SK-N-SH (cell line): Measurements from ENCODE around the gene ADAMTS19. TPM values are rescaled to one million over a fixed set of nuclear protein-coding genes. Genes with fewer than 3 reads are reported as not detected.

ENCODE experiments used
- CTCF ChIA-PET: fragments of 300-600, 350-600 bp; formaldehyde crosslinking; extraction: SDS; loops from one replicate; lab custom pipeline; 2021; lab: Yijun Ruan, JAX
- POLR2A ChIA-PET: fragments of 350-600 bp; sonication (Branson Sonifier 250); formaldehyde crosslinking; extraction: SDS; loops from one replicate; lab custom pipeline; 2020; ENCODE audit warnings: antibody characterized with exemption, inconsistent platforms; lab: Yijun Ruan, JAX
- DNase-seq: peaks from one replicate; pipeline ENCODE4 v3.0.0; 2012
- H2AFZ ChIP-seq: fragments of 200-600 bp; sonication (generic); 2 replicates; pipeline ENCODE4 v1.8.1; 2016; ENCODE audit warnings: antibody characterized with exemption, mild to moderate bottlenecking, low read depth
- H3F3A ChIP-seq: fragments of 200-600 bp; sonication (generic); replicated peaks from 2 replicates; pipeline ENCODE3; 2016; ENCODE audit warnings: antibody characterized with exemption, mild to moderate bottlenecking; ENCODE audit not compliant: insufficient read depth
- H3K27ac ChIP-seq, 2 experiments: fragments of 200-500 bp in 1 of 2; fragments of 200-600 bp in 1 of 2; sonication (Bioruptor generic) in 1 of 2; sonication (generic), shearing (Covaris generic) in 1 of 2; 2 replicates each; pipeline versions ENCODE4 v1.5.1 to v1.6.1; 2014 to 2016; ENCODE audit warnings: low read depth in 2 of 2, inconsistent platforms in 1 of 2, low read length in 1 of 2, mild to moderate bottlenecking in 1 of 2, mixed read lengths in 1 of 2
- H3K27me3 ChIP-seq: fragments of 200-600 bp; sonication (generic), shearing (Covaris generic); 2 replicates; pipeline ENCODE4 v1.6.1; 2016; ENCODE audit warnings: mixed run types; ENCODE audit not compliant: insufficient read depth
- H3K36me3 ChIP-seq, 2 experiments: fragments of 200-500 bp in 1 of 2; fragments of 200-600 bp in 1 of 2; sonication (Bioruptor generic) in 1 of 2; sonication (generic) in 1 of 2; replicated peaks in 1 of 2; 2 replicates each; pipeline versions ENCODE3 to v1.5.1; 2014 to 2016; ENCODE audit warnings: low read length in 1 of 2, mild to moderate bottlenecking in 1 of 2; ENCODE audit not compliant: insufficient read depth in 2 of 2, control insufficient read depth in 1 of 2
- H3K4me1 ChIP-seq, 2 experiments: fragments of 200-500 bp in 1 of 2; fragments of 200-600 bp in 1 of 2; sonication (Bioruptor generic) in 1 of 2; sonication (generic), shearing (Covaris generic) in 1 of 2; 2 replicates each; pipeline versions ENCODE4 v1.5.1 to v1.6.1; 2014 to 2016; ENCODE audit warnings: low read depth in 1 of 2, low read length in 1 of 2, mixed run types in 1 of 2; ENCODE audit not compliant: insufficient read depth in 2 of 2, control insufficient read depth in 1 of 2
- H3K4me2 ChIP-seq: fragments of 200-600 bp; sonication (generic), shearing (Covaris generic); 2 replicates; pipeline ENCODE4 v1.6.1; 2017; ENCODE audit warnings: mixed run types
- H3K4me3 ChIP-seq, 2 experiments: fragments of 200-500 bp in 1 of 2; fragments of 200-600 bp in 1 of 2; sonication (Bioruptor generic) in 1 of 2; sonication (generic), shearing (Covaris generic) in 1 of 2; 2 replicates each; pipeline versions ENCODE4 v1.5.1 to v1.8.1; 2014 to 2016; ENCODE audit warnings: low read depth in 2 of 2, inconsistent platforms in 1 of 2, low read length in 1 of 2, mild to moderate bottlenecking in 1 of 2, mixed read lengths in 1 of 2, moderate library complexity in 1 of 2
- H3K79me2 ChIP-seq: fragments of 200-600 bp; sonication (generic); 2 replicates; pipeline ENCODE4 v1.8.1; 2017; ENCODE audit warnings: mild to moderate bottlenecking; ENCODE audit not compliant: insufficient read depth
- H3K9ac ChIP-seq: fragments of 200-600 bp; sonication (generic); 2 replicates; pipeline ENCODE4 v1.6.1; 2017; ENCODE audit warnings: mixed run types
- H3K9me2 ChIP-seq: fragments of 200-600 bp; sonication (generic); 2 replicates; pipeline ENCODE4 v1.6.1; 2017; ENCODE audit warnings: mixed run types
- H3K9me3 ChIP-seq: fragments of 200-600 bp; sonication (generic); 2 replicates; pipeline ENCODE4 v1.6.1; 2017; ENCODE audit warnings: mixed run types, mild to moderate bottlenecking, moderate library complexity
- H4K20me1 ChIP-seq: fragments of 200-600 bp; sonication (generic); 2 replicates; pipeline ENCODE4 v1.6.1; 2017; ENCODE audit warnings: mild to moderate bottlenecking, mixed run types; ENCODE audit not compliant: insufficient read depth
- CHD2 ChIP-seq: fragments of 150-350 bp; IDR thresholded peaks from 2 replicates; pipeline ENCODE4 v1.6.1; 2018; ENCODE audit warnings: low read length; ENCODE audit not compliant: partially characterized antibody
- ELF1 ChIP-seq: IDR thresholded peaks from 2 replicates; pipeline ENCODE4 v1.4.0; 2012
- EZH2phosphoT487 ChIP-seq: fragments of 200-600 bp; sonication (generic); IDR thresholded peaks from 2 replicates; pipeline ENCODE4 v1.6.1; 2017; ENCODE audit warnings: low read depth, mixed run types, mild to moderate bottlenecking, antibody characterized with exemption, moderate library complexity, borderline replicate concordance
- FOSL2 ChIP-seq: IDR thresholded peaks from 2 replicates; pipeline ENCODE4 v1.4.0; 2012; ENCODE audit warnings: low read depth, mild to moderate bottlenecking, moderate library complexity, borderline replicate concordance
- FOXJ3 ChIP-seq: sonication (generic); formaldehyde crosslinking; IDR thresholded peaks from 2 replicates; pipeline ENCODE4 v1.5.1; 2020; ENCODE audit warnings: mild to moderate bottlenecking, missing genetic modification reagents
- FOXM1 ChIP-seq: IDR thresholded peaks from 2 replicates; pipeline ENCODE4 v1.4.0; 2012; ENCODE audit warnings: low read depth, mild to moderate bottlenecking
- GABPA ChIP-seq: IDR thresholded peaks from 2 replicates; pipeline ENCODE4 v1.4.0; 2012; ENCODE audit warnings: low read depth, mild to moderate bottlenecking
- GATA2 ChIP-seq: sonication (generic); formaldehyde crosslinking; IDR thresholded peaks from 2 replicates; pipeline ENCODE4 v1.5.0; 2020; ENCODE audit warnings: mild to moderate bottlenecking, missing genetic modification reagents
- JUND ChIP-seq: IDR thresholded peaks from 2 replicates; pipeline ENCODE4 v1.4.0; 2012
- MAX ChIP-seq: IDR thresholded peaks from 2 replicates; pipeline ENCODE4 v1.4.0; 2012; ENCODE audit warnings: low read depth
- MEF2A ChIP-seq: IDR thresholded peaks from 2 replicates; pipeline ENCODE4 v1.4.0; 2012; ENCODE audit warnings: low read depth, borderline replicate concordance
- MXI1 ChIP-seq: IDR thresholded peaks from 2 replicates; pipeline ENCODE4 v1.6.1; 2012; ENCODE audit warnings: mild to moderate bottlenecking, low read depth, low read length, improper control_type of control experiment
- POLR2AphosphoS5 ChIP-seq: IDR thresholded peaks from 2 replicates; pipeline ENCODE4 v1.6.1; 2012; ENCODE audit warnings: low read depth, low read length
- RAD21 ChIP-seq: IDR thresholded peaks from 2 replicates; pipeline ENCODE4 v1.6.1; 2012; ENCODE audit warnings: mild to moderate bottlenecking, low read length
- RXRA ChIP-seq: IDR thresholded peaks from 2 replicates; pipeline ENCODE4 v1.4.0; 2012; ENCODE audit warnings: low read depth, mild to moderate bottlenecking, borderline replicate concordance
- SIN3A ChIP-seq: IDR thresholded peaks from 2 replicates; pipeline ENCODE4 v1.6.1; 2012; ENCODE audit warnings: low read depth, mild to moderate bottlenecking, low read length, moderate library complexity, borderline replicate concordance
- SMC3 ChIP-seq: IDR thresholded peaks from 2 replicates; pipeline ENCODE4 v1.6.1; 2012; ENCODE audit warnings: low read depth, low read length, improper control_type of control experiment
- TAF1 ChIP-seq: IDR thresholded peaks from 2 replicates; pipeline ENCODE4 v1.6.1; 2012; ENCODE audit warnings: low read depth, mild to moderate bottlenecking, low read length, moderate library complexity, borderline replicate concordance
- WGBS: methylation state at CpG from one replicate; pipeline ENCODE4 v1.1.6; 2017; ENCODE audit warnings: low lambda C conversion rate; 5-methylcytosine and 5-hydroxymethylcytosine counted together
- polyA plus RNA-seq, 3 experiments: library from polyadenylated mRNA; depleted of rRNA; stranded (reverse); fragments of >200 nt; gene quantifications; 2 replicates each; pipeline ENCODE4 v1.2.3, GENCODE V29; 2012
- TF ChIP-seq, protein P1 (sequence below): IDR thresholded peaks from 2 replicates; pipeline ENCODE4; 2012
- TF ChIP-seq, protein P2 (sequence below): IDR thresholded peaks from 2 replicates; pipeline ENCODE4 v1.6.1; 2012; ENCODE audit warnings: mild to moderate bottlenecking, low read depth, low read length, moderate library complexity

The ADAMTS19 gene
- polyA plus RNA-seq, 1 of the 3 experiments (the other 2 are of a cell fraction), result 0.10 TPM

GRCh38 chr5:129724647-129725046 lies 264.5 kb downstream of the ADAMTS19 start:
- CTCF ChIA-PET, result interaction anchor here (0.9 kb wide), 1 partner anchor 44 kb away, joined by 4 read pairs; no protein-coding TSS in a partner anchor
- no peak overlapping the region for H3K9ac ChIP-seq

GRCh38 chr5:129739773-129740172 lies 279.7 kb downstream of the ADAMTS19 start:
- Histone ChIP-seq H3K4me2 (no peak overlapping the region), H3K36me3 (no peaks in the 10 kb centered on the region), H4K20me1 (no peaks in the 10 kb centered on the region), H3K9ac (no peak overlapping the region), H3K9me3 (no peaks in the 10 kb centered on the region), H3K4me3 (no peak overlapping the region), H3K27me3 (no peaks in the 10 kb centered on the region), H3K79me2 (no peaks in the 10 kb centered on the region), H3F3A (no peaks in the 10 kb centered on the region), H3K27ac (no peak overlapping the region), H3K9me2 (no peaks in the 10 kb centered on the region), H3K4me1 (no peaks in the 10 kb centered on the region), H2AFZ (no peak overlapping the region)
- DNase-seq, result no peak
- WGBS, result 4% methylated on average over 2 of the region's 2 CpGs
- ChIA-PET CTCF (no interaction called here), POLR2A (no interaction called here)
- no peak for TF ChIP-seq POLR2AphosphoS5
- TF ChIP-seq JUND, result no peak
- TF ChIP-seq, protein P1, sequence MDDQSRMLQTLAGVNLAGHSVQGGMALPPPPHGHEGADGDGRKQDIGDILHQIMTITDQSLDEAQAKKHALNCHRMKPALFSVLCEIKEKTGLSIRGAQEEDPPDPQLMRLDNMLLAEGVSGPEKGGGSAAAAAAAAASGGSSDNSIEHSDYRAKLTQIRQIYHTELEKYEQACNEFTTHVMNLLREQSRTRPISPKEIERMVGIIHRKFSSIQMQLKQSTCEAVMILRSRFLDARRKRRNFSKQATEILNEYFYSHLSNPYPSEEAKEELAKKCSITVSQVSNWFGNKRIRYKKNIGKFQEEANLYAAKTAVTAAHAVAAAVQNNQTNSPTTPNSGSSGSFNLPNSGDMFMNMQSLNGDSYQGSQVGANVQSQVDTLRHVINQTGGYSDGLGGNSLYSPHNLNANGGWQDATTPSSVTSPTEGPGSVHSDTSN, result no peak
- no peak for TF ChIP-seq MEF2A
- no peak for TF ChIP-seq MXI1
- TF ChIP-seq CHD2, result no peak
- TF ChIP-seq, protein P2, sequence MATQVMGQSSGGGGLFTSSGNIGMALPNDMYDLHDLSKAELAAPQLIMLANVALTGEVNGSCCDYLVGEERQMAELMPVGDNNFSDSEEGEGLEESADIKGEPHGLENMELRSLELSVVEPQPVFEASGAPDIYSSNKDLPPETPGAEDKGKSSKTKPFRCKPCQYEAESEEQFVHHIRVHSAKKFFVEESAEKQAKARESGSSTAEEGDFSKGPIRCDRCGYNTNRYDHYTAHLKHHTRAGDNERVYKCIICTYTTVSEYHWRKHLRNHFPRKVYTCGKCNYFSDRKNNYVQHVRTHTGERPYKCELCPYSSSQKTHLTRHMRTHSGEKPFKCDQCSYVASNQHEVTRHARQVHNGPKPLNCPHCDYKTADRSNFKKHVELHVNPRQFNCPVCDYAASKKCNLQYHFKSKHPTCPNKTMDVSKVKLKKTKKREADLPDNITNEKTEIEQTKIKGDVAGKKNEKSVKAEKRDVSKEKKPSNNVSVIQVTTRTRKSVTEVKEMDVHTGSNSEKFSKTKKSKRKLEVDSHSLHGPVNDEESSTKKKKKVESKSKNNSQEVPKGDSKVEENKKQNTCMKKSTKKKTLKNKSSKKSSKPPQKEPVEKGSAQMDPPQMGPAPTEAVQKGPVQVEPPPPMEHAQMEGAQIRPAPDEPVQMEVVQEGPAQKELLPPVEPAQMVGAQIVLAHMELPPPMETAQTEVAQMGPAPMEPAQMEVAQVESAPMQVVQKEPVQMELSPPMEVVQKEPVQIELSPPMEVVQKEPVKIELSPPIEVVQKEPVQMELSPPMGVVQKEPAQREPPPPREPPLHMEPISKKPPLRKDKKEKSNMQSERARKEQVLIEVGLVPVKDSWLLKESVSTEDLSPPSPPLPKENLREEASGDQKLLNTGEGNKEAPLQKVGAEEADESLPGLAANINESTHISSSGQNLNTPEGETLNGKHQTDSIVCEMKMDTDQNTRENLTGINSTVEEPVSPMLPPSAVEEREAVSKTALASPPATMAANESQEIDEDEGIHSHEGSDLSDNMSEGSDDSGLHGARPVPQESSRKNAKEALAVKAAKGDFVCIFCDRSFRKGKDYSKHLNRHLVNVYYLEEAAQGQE, result no peak
- no peak for TF ChIP-seq FOXM1
- TF ChIP-seq SMC3, result no peak
- TF ChIP-seq MAX, result no peak
- TF ChIP-seq FOSL2, result no peak
- no peak for TF ChIP-seq GATA2 (CRISPR knock-in tag)

More at GRCh38 chr5:129724647-129725046, 264.5 kb downstream of the ADAMTS19 start:
- Histone ChIP-seq H3K27me3 (no peaks in the 10 kb centered on the region), H4K20me1 (no peaks in the 10 kb centered on the region), H3K79me2 (no peaks in the 10 kb centered on the region), H2AFZ (no peak overlapping the region), H3K4me1 (no peaks in the 10 kb centered on the region), H3K36me3 (no peaks in the 10 kb centered on the region), H3K4me3 (no peak overlapping the region), H3K4me2 (no peak overlapping the region), H3F3A (no peaks in the 10 kb centered on the region), H3K9me3 (no peaks in the 10 kb centered on the region), H3K9me2 (no peaks in the 10 kb centered on the region), H3K27ac (no peak overlapping the region)
- TF ChIP-seq MXI1, result no peak
- TF ChIP-seq TAF1, result no peak
- no peak for TF ChIP-seq RAD21
- no peak for TF ChIP-seq EZH2phosphoT487
- TF ChIP-seq FOXJ3 (CRISPR knock-in tag), result no peak
- TF ChIP-seq GABPA, result no peak
- TF ChIP-seq CHD2, result no peak
- no peak for TF ChIP-seq JUND
- TF ChIP-seq SIN3A, result no peak
- TF ChIP-seq RXRA, result no peak
- TF ChIP-seq MAX, result no peak
- TF ChIP-seq, protein P2, result no peak
- TF ChIP-seq ELF1, result no peak
- POLR2A ChIA-PET, result no interaction called here
- WGBS, result 3% methylated on average over 4 of the region's 4 CpGs
- no peak for DNase-seq
